NCI-H128 (cell line): Measurements from ENCODE around the gene USH2A.
A peak's percentile ranks its signal among the peaks of the same experiment; 100 is the strongest.

Experiments used
- DNase-seq: peaks from one replicate; lab custom pipeline; 2025; ENCODE audit not compliant: unreplicated experiment; lab: John Stamatoyannopoulos, UW

USH2A gene

GRCh38 chr1:216422821-216423520 is at the start of gene USH2A:
TSS of gene USH2A (minus strand) at chr1:216423448. CDS start at chr1:216422336, 1,112 bp downstream.
- peak; percentile 44 for DNase-seq

- DNase-seq = no peak
Measured at GRCh38 chr1:216466162-216466801, 43.0 kb upstream of the USH2A start.

- DNase-seq = no peak
Measured at GRCh38 chr1:216464489-216464888, 41.2 kb upstream of the USH2A start.

- no peak for DNase-seq
Measured at GRCh38 chr1:216462066-216462775, 39.0 kb upstream of the USH2A start.

GRCh38 chr1:216461466-216461865 is 38.2 kb upstream of the USH2A start:
- DNase-seq = no peak

- no peak for DNase-seq
Measured at GRCh38 chr1:216459651-216460207, 36.5 kb upstream of the USH2A start.

- DNase-seq = no peak
Measured at GRCh38 chr1:216458812-216459211, 35.6 kb upstream of the USH2A start.

- no peak for DNase-seq
Measured at GRCh38 chr1:216457356-216457755, 34.1 kb upstream of the USH2A start.

GRCh38 chr1:216456682-216457081 is 33.4 kb upstream of the USH2A start:
- no peak for DNase-seq

- no peak for DNase-seq
Measured at GRCh38 chr1:216453777-216454176, 30.5 kb upstream of the USH2A start.

GRCh38 chr1:216450227-216450626 is 27.0 kb upstream of the USH2A start:
- DNase-seq = no peak

- no peak for DNase-seq
Measured at GRCh38 chr1:216448011-216448510, 24.8 kb upstream of the USH2A start.

- no peak for DNase-seq
Measured at GRCh38 chr1:216437603-216438002, 14.4 kb upstream of the USH2A start.

- no peak for DNase-seq
Measured at GRCh38 chr1:216434232-216434631, 11.0 kb upstream of the USH2A start.

GRCh38 chr1:216433175-216433574 is 9.9 kb upstream of the USH2A start:
- no peak for DNase-seq

GRCh38 chr1:216430744-216431143 is 7.5 kb upstream of the USH2A start:
- no peak for DNase-seq

- no peak for DNase-seq
Measured at GRCh38 chr1:216425577-216425976, 2.3 kb upstream of the USH2A start.

GRCh38 chr1:216420746-216421145 is 2.5 kb downstream of the USH2A start:
- no peak for DNase-seq

- no peak for DNase-seq
Measured at GRCh38 chr1:216420263-216420662, 3.0 kb downstream of the USH2A start.

- no peak for DNase-seq
Measured at GRCh38 chr1:216416488-216416887, 6.8 kb downstream of the USH2A start.

- no peak for DNase-seq
Measured at GRCh38 chr1:216410026-216410425, 13.2 kb downstream of the USH2A start.

- DNase-seq = no peak
Measured at GRCh38 chr1:216390956-216391355, 32.3 kb downstream of the USH2A start.
